Uterus (tissue), 4 donors: Measurements from ENCODE around the gene MBNL1. TPM values are rescaled to one million over a fixed set of nuclear protein-coding genes. Genes with fewer than 3 reads are reported as not detected.

ENCODE experiments used
- DNase-seq, 2 donors: peaks; one replicate each; pipeline ENCODE4 v3.0.0-alpha.2; 2019 to 2020
- H3K27ac ChIP-seq, 2 donors: fragments of 200-600 bp; sonication (generic); 1 replicate in 1 of 2; 2 replicates in 1 of 2; pipeline ENCODE4 v1.5.1; 2016 to 2018
- H3K27me3 ChIP-seq, 2 donors: fragments of 200-600 bp; sonication (generic); one replicate each; pipeline ENCODE4 v1.5.1; 2018 to 2019; ENCODE audit warnings: control low read depth in 1 of 2
- H3K36me3 ChIP-seq, 2 donors: fragments of 200-600 bp; sonication (generic); one replicate each; pipeline ENCODE4 v1.5.1; 2019; ENCODE audit warnings: control low read depth in 1 of 2
- H3K4me1 ChIP-seq, 2 donors: fragments of 200-600 bp; sonication (generic); one replicate each; pipeline ENCODE4 v1.5.1; 2018 to 2019; ENCODE audit warnings: control low read depth in 1 of 2
- H3K4me3 ChIP-seq, 2 donors: fragments of 200-600 bp; sonication (generic); 1 replicate in 1 of 2; 2 replicates in 1 of 2; pipeline ENCODE4 v1.5.1; 2018 to 2019; ENCODE audit warnings: mild to moderate bottlenecking in 1 of 2
- H3K9me3 ChIP-seq, 2 donors: fragments of 200-600 bp; sonication (generic); one replicate each; pipeline ENCODE4 v1.5.1; 2019; ENCODE audit warnings: control low read depth in 1 of 2
- CTCF ChIP-seq, 4 experiments: fragments of 200-600 bp in 2 of 4; fragments of 450-650 bp in 2 of 4; sonication (generic) in 2 of 4; IDR thresholded peaks; one replicate each; pipeline ENCODE4 v1.5.1; 2016 to 2019; ENCODE audit warnings: antibody characterized with exemption in 4 of 4, mild to moderate bottlenecking in 2 of 4, moderate library complexity in 1 of 4
- POLR2A ChIP-seq, 2 donors: fragments of 450-650 bp; IDR thresholded peaks; one replicate each; pipeline ENCODE4 v1.6.1; 2016; ENCODE audit warnings: antibody characterized with exemption in 2 of 2, mild to moderate bottlenecking in 1 of 2, moderate library complexity in 1 of 2
- intact Hi-C: fragments of 100-400 bp; cut with DNase I; formaldehyde crosslinking; loops from one replicate; pipeline ENCODE4 v1.15.1; 2023; ENCODE audit warnings: low total_unique reads
- total RNA-seq, 4 donors: library from RNA; depleted of rRNA in 3 of 4; stranded (reverse); fragments of >200 nt in 3 of 4; gene quantifications; one replicate each; pipeline versions ENCODE4 v1.1.0 to v1.2.4, GENCODE V29; 2014 to 2023
- donor health status: DM: yes; HTN: yes; CAD: no.

MBNL1 gene
- total RNA-seq, 4 donors from 2014 or later: 219 to 470 (median 243) TPM

GRCh38 chr3:152296382-152296781, 27.7 kb downstream of the MBNL1 start:
- no peak for TF ChIP-seq CTCF (IDR thresholded peaks at IDR 0.05)
- no peak for TF ChIP-seq POLR2A (IDR thresholded peaks at IDR 0.05)
- Histone ChIP-seq H3K4me1 (peaks cover 3 to 6% of the 10 kb centered on the region in 2 donors), H3K27ac (peak overlapping the region; percentile 38 to 92), H3K4me3 (no peak overlapping the region), H3K27me3 (no peaks in the 10 kb centered on the region), H3K9me3 (no peaks in the 10 kb centered on the region), H3K36me3 (no peaks in the 10 kb centered on the region)
- no peak for DNase-seq
- intact Hi-C loops: no loop called here

- Histone ChIP-seq H3K27ac (peak overlapping the region; percentile 83 to 92), H3K36me3 (no peaks in the 10 kb centered on the region), H3K4me1 (peaks cover under 1 to 3% of the 10 kb centered on the region in 2 donors)
Observed at GRCh38 chr3:152296971-152297370, 28.2 kb downstream of the MBNL1 start.

GRCh38 chr3:152298393-152299248, 29.9 kb downstream of the MBNL1 start:
- Histone ChIP-seq H3K27ac (peak overlapping the region; percentile 83 to 92), H3K9me3 (no peaks in the 10 kb centered on the region), H3K4me3 (peak overlapping the region; percentile 31 to 33), H3K4me1 (peaks cover 0 to under 1% of the 10 kb centered on the region in 2 donors), H3K36me3 (no peaks in the 10 kb centered on the region), H3K27me3 (no peaks in the 10 kb centered on the region)
- intact Hi-C loops: no loop called here
- peak; percentile 44 to 81 for DNase-seq
- TF ChIP-seq POLR2A (IDR thresholded peaks at IDR 0.05) (peak; percentile 11 to 33), CTCF (IDR thresholded peaks at IDR 0.05) (no peak)

More at GRCh38 chr3:152296971-152297370, 28.2 kb downstream of the MBNL1 start:
- TF ChIP-seq CTCF (IDR thresholded peaks at IDR 0.05) (no peak), POLR2A (IDR thresholded peaks at IDR 0.05) (no peak)
- Histone ChIP-seq H3K27me3 (no peaks in the 10 kb centered on the region), H3K9me3 (no peaks in the 10 kb centered on the region), H3K4me3 (no peak overlapping the region)
- intact Hi-C loops: no loop called here
- DNase-seq: no peak

GRCh38 chr3:152299249-152299976, 30.7 kb downstream of the MBNL1 start:
- no peaks in the 10 kb centered on the region for H3K9me3 ChIP-seq
- no peak for DNase-seq
- H3K4me3 ChIP-seq: peak overlapping the region; percentile 31 to 33
- intact Hi-C loops: no loop called here
- H3K27ac ChIP-seq: peak overlapping the region; percentile 83 to 92
- TF ChIP-seq POLR2A (IDR thresholded peaks at IDR 0.05) (no peak), CTCF (IDR thresholded peaks at IDR 0.05) (no peak)
- no peaks in the 10 kb centered on the region for H3K36me3 ChIP-seq
- peaks cover 0 to 3% of the 10 kb centered on the region in 2 donors for H3K4me1 ChIP-seq
- no peaks in the 10 kb centered on the region for H3K27me3 ChIP-seq
